Daoy (cell line): ENCODE data around the gene GOSR2. TPM values are rescaled to one million over a fixed set of nuclear protein-coding genes. Genes with fewer than 3 reads are reported as not detected.
A peak's percentile ranks its signal among the peaks of the same experiment; 100 is the strongest.
"Not testable (repeated sequence)": the region's sequence is repeated elsewhere in the genome, so short reads cannot be mapped to it uniquely, and the experiment has no call there.

ENCODE experiments used
- DNase-seq: peaks from one replicate; pipeline ENCODE4 v3.0.0-alpha.2; 2015; ENCODE audit warnings: low read depth
- total RNA-seq: library from RNA; depleted of rRNA; stranded (reverse); fragments of >200 nt; shearing (Covaris generic); gene quantifications from 2 replicates; pipeline ENCODE4 v1.2.3, GENCODE V29; 2014

The GOSR2 gene
- total RNA-seq, 1 experiment from 2014 or later: 67.7 TPM

DNA sequence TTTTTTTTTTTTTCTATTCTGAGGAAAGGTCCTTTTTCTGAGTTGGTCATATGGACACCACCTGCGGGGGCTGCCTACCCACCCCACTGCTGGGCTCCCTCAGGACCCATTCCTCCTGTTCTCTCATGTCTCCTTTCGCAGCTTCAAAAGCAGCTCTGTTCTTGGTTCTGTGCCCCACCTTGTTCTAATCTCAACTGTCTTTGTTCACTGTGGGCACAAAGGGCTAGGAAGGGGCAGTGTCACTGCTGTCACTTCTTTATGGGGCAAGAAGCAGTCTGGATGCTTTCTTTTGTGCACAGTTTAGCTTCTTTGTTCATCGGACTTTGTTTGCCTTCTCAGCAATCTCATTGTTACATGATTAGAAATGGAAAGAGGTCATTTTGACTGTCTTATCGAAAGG lies 7.1 kb downstream of the GOSR2 start:
- no peak for DNase-seq

DNA sequence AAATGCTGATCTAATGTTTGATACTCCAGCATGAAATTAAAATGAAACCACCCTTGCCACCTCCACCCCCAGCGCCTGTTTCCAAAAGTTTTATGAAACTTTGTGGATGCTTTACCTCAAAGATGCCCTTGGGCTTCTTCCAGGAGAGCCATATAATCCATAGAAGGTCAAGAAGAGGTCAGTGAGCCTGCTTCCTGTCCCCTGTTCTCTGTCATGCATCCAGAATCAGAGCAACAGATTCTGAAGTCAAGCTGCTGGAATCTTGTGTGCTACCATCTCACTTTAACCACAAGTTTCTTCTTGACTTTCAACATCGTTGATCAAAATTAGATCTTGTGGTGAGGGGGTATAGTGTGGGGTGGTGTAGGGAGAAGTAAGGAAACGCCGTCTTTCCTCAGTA lies 8.6 kb downstream of the GOSR2 start:
- DNase-seq: no peak

DNA sequence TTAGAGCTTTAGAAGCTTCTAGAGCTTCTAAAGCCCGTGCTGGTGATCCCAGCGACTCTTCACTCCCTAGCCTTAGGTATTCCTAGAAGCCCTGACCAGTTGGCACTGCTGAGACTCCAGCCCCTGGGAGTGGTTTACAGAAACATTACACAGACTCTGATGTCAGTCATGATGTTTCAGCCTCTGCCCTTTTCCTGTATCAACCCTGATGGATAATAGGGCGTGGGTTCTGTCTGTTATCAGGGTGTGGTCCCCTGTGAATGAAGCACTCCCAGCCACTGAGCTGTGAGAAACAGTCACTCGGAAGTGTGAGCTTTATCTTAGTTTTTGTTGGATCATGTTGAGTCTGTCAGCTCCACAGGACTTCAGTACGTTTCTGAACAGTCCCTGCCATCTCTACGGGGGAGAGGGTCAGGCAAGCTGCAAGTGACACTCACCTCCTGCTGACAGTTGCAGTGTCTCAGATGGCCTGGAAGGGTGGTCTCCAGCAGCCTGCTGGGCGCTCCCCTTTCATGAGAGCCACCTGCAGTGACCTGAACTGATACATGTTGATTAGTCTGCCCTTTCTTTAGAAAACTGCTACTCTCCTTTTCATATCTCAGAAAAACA lies 12.8 kb downstream of the GOSR2 start:
- DNase-seq: peak; percentile 31

DNA sequence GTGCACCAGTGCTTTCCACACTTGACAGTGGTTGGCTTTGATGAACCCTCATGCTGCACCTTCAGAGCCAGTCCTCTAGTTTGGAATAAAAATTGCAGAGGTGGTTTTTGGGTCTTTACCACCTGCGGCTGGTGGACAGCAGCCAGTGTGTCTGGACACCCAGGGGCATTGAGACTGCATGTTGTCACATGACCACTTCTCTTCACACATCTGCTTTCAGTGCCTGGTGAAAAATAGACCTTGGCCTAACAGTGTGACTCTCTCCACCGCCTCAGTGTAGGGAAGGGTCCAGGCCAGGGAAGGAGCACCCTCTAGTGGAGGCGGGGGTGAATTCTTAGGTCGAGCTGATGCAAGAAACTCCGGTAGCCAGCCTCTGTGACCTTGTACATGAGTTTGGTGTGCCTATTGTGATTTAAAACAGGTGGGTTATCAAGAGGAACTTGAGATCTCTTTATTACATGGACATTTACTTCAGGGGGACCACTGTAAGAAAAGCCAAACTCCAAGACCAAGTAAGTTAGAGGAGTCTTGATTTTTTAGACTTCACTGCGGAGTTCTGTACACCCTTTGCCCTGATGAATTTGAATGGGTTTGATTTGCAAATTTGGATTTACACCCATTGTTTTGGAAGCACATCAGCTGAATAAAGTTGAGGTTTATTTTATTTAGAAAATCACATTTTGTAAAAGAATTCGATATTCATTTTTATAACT lies 17.9 kb downstream of the GOSR2 start:
- DNase-seq: peak; percentile 78

DNA sequence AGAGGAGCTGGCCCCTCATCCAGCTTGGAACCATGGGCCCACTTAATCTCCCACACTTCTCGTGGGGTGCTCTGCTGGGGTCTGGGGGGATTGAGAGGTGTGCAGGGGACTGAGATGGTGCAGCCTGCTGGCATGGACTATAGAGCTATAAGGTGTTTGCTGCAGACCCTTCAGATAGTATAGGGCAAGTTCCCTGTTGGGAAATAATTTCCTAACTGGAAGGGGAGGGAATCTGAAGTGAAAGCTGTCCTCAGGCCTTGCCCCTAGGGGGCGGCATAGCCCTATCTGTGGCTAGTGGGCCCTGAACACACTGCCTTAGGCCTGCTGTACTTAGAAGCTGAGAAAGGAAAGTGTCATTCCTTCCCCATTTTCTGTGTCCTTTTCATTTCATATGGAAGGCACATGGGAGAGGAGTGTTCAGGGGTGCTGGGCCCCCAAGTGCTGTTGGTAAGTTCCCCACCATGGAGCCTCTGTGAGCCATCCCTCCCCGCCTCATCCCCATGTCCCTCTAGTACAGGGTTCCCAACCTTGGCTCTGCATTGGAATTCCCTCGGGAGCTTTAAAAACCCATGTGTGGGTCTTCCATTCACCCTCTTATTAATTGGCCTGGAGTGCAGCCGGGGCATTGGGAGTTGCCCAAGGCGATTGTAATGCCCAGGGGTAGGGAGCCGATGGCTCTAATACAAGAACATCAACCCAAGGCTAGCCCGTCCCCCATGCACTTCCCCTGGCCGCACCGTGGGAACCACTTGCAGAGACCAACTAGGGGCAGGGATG lies 19.7 kb downstream of the GOSR2 start:
- peak; percentile 81 for DNase-seq

DNA sequence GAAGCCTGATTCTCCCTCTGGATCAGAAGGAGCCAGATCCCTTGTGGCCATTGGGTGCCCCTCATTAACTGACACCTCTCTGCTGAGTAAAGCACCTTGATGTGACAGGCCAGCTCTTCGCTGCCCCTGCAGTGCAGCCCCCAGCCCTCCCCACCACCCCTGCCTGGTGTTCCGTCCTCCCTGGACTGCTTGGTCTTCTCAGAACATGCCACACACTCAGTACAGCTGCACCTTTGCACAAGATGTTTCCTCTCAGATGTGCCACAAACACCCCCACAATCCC lies 20.2 kb downstream of the GOSR2 start:
- DNase-seq: peak; percentile 20

DNA sequence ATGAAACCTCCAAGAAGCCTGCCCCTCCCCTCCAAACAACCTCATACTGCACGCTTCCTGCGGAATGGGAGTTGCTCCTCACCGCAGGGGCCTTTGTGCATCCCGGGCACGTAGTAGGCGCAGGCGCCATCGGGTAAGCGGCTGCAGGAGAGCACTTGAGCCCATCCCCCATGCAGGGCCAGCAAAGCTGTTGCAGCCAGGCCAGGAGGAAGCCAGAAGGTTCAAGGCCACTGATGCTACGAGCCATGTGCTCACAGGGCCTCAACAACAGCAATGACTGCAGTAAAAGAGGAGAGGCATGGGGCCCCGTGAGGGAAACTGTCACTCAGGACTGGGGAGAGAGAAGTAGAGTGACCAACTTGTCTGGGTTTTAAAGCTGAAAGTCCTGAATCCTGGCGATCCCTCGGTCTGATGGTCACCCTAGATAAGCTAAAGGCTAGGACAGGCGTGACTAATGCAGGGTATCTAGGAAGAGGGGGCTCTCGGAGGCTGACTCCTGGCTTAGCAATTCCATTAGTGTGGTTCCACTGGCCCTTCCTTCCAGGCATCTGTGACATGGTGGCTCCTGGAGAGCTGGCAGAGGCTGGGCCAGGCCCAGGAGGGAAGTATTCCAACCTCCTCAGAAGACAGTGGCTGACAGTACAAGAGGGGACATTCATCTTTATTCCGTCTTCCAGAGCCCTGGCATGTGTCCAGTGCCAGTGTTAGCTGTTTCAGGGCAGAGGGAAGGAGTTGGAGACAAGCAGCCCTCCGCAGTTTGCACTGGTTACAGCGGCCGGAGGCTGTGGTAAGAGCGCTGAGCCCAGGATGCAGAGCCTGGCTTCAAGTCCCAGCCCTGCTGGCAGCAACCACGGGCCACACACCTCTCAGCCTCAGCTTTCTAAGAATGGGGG lies 20.8 kb downstream of the GOSR2 start:
- DNase-seq: peak; percentile 62

DNA sequence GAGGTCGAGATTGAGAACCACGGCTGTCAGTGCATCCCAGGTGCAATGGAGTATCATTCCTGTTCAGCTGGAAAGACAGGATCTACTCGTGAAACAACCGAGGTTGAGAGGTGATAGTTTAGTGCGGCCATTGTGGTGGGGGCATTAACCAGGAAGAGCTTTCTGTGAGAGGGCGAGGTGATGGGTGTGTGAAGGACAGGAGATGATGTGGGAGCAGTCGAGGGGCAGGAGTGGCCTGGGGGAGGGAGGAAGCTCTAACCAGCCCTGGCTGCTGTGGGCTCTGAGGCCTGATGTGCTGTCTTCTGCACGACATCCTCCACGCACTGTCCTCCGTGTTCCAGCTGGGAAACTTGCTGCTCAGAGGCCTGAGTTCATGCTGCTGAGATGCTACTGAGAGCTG lies 22.0 kb downstream of the GOSR2 start:
- peak; percentile 13 for DNase-seq

DNA sequence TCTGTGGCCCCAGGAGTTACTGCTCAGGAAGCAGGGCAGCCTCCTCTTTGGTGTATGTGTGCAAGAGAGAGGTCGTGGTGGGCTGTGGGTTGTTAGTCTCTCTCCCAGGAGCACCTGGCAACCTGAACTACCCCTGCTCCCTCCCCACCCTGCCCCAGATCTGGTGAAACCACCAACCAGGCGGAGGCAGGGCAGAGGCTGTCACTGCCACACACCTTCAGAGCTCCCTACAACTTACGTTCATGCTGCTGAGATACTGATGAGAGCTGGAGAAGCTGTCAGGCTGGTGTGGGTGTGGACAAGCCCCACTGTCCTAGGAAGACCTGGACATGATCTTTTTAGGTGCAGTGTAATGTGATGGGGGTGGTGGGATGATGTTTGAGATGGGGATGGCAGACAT lies 24.3 kb downstream of the GOSR2 start:
- DNase-seq: no peak

DNA sequence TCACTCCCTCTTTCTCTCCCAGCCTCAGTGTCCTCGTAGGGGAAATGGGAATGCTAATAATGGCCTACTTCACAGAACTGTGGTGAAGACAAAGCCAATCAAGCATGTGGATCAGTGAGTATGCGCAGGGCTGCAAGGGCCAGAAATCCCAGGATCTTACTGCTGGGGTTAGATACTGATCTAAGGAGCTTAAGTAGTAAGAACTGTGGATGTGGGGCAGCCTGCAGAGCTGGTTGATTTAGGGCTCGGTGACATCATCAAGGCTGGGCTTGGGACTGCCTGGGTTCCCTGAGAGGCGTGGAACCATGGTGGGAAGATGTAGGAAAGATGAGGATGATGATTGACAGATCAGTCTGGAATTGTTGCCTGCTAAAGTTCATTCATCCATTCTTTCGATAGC lies 25.6 kb downstream of the GOSR2 start:
- DNase-seq: no peak

DNA sequence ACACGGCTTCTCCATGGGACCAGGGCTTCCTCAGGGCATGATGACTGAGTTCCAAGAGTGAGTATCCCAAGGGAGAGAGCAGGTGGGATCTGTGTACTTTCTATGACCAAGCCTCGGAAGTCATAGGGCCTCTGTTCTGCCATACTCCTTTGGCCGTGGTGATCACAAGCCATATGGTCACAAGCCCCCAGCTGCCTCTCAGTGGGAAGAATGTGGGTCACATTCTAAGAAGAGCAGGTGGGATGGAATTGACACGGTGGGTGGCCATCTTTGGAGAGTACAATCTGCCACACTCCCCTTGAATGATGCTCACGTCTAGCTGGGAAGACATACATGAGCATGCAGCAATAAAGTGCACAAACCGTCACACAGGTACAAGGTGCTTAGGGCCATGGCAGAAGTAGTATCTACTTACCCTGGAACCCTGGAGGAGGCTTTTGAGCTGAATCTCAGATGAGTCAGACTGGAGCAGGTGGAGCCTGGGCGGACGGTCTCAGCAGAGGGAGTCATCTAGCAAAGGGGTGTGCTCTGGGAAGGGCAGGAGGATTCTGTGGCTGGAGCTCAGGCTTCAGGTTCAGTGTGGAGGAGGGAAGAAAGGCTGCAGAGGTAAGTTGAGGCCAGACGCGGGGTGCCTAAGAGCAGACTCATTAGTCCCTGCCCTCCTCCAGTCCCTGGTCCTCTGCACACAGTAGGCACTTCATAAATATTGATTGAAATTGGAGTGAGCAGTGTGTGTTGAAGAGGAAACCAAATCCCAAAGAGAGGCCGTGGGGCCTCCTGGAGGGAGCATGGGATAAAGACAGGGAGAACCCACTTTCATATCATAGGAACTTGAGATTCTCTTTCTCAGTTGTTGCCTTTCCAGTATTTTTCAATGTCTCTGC lies 26.6 kb downstream of the GOSR2 start:
- peak; percentile 51 for DNase-seq

DNA sequence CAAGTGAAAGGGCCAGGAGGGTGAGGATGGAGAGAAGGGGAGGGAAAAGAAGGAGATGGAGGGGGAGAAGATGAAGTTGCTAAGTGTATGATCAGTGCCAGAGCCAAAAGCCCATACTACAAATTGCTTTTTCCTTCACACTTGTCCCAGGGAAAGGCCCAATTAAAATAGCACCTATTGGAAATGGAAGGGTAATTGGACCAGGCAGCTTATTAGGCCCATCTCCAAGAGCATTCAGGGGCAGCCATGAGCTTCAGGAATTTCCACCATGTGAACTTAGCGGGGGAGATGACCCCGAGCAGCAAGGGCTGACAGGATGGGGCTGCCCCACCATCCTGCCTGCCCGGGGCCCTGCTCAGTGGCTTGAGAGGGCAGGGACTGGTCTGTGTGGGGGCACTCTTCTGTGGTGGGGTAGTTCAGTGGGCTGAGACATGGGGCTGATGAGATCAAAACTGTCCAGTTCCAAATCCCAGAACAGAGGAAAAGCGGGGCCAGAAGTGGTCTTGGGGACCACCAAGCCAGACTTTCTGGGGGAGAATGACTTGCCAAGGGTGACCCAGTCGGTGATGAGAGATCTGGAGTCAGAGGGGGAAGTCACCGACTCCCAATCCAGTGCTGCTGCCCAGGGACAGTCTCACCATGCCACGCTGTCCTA lies 27.5 kb downstream of the GOSR2 start:
- no peak for DNase-seq

DNA sequence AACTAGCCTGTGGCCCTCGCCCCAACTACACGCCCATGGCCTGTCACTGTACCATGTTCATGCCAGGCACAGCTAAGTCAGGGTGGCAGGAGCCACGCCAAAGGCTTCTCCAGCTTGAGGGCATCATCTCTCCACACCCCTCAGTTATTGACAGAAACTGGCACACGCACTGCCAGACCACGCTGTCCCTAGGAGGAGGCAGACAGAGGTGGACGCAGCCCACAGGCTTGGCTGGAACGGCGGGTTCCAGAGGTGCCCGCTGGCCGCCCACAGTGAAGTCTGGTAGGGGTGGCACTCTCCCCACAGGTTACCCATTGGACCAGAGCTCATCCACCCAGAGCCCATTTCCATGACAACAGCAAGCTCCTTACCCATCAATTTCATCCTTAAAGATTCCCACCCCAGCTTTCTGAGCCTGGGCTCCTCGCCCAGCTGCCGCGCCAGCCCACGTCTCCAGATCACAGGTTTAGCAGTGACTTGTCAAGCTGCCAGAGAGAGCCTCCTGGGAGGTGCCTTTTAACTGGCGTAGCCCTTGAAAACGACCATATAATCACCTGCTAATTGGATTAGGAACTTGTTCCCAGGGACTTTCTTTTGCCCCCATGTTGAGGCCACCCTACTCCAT lies 28.1 kb downstream of the GOSR2 start:
- no peak for DNase-seq

DNA sequence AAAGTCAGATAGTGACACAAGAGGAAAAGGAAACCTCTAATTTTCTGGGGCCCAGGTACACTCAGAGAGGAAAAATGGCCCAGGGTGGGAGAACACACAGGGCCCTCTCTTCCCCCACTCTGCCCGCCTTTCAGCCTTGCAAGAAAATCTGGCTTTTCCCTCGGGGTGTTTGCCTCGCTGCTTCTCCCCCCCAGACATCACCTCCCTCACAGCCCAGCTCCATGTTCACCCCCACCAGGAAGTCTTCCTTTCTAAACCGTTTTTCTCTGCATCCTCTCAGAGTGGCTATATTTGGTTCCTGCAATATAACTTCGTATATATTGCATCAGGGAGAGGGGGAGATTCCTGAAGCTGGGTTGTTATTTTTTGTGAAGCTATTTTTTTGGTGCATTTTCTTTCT lies 28.7 kb downstream of the GOSR2 start:
- DNase-seq: no peak

DNA sequence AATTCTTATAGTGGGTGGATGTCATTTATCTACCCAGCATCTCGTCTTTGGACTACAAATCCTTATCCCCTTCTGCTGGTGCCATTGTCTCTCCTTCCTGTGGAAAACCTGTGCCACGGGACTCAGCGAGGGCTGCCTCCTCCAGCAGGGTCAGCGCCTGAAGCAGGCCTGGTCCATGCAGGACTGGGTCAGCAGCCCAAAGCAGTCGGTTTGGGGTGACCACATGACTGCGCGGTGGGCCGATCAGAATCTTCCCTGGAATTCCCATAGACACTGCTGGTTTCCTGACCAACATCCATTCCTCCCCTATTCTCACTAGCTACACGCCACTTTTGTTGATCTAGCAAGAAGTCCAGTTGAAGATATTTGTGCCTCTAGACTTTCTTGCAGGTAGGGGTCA lies 29.2 kb downstream of the GOSR2 start:
- DNase-seq: no peak

DNA sequence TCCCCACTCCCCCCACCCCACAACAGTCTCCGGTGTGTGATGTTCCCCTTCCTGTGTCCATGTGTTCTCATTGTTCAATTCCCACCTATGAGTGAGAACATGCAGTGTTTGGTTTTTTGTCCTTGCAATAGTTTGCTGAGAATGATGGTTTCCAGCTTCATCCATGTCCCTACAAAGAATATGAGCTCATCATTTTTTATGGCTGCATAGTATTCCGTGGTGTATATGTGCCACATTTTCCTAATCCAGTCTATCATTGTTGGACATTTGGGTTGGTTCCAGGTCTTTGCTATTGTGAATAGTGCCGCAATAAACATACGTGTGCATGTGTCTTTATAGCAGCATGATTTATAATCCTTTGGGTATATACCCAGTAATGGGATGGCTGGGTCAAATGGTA lies 30.2 kb downstream of the GOSR2 start:
- not testable (repeated sequence) for DNase-seq

DNA sequence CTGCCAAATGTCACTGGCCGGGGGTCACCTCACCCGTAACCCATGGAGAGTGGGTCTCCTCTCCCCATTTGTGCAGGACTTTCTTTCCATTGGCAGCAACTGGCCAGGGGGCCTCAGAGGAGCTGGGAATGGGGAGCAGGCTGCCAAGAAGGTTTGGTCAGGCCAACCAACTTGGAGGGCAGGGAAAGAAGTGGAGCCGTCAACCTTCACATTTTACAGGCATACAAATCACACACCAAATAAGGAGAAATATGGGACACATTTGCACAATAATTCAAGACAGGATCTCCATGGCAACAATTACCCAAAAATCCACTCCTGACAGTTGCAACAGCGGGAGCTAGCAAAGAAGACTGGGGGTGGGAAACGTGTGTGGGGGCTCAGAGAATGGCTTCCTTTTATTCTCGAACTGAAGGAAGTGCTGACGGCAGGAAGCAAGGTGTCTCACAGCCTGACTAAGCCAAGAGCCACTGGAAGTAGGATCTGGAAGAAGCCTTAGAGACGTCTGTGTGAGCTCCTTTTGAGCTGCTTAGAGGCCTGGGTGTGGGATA lies 35.2 kb downstream of the GOSR2 start:
- no peak for DNase-seq

DNA sequence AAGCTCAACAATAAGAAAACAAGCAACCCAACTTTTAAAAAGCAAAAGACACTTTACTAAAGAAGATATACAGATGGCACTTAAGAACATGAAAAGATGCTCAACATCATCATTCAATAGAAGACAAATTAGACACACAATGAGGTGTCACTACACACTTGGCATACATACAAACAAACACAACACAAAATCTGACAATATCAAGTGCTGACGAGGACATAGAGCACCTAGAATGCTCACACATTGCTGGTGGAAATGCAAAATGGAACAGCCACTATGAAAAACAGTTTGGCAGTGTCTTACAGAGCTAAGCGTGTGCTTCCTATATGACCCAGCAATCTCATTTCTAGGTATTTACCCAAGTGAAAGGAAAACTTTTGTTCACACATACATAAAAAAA lies 37.2 kb downstream of the GOSR2 start:
- DNase-seq: no peak

DNA sequence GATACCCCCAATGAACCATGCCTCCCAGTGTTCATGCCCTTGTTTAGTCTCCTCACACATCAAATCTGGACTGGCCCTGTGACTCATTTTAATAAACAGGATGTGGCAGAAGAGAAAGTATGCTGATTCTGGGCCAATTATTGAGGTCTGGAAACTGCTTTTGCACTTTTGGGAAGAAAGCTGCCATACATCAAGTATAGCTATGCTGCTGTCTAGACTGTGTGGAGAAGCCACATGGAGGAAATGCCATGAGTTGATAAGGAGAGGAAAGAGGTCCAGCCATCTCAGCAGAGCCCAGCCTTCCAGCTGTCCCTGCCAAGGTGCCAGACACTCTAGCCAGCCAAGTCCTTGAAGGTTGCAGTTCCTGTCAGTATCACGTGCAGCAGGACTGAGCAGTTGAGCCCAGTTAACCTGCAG lies 39.4 kb downstream of the GOSR2 start:
- DNase-seq: peak; percentile 63

DNA sequence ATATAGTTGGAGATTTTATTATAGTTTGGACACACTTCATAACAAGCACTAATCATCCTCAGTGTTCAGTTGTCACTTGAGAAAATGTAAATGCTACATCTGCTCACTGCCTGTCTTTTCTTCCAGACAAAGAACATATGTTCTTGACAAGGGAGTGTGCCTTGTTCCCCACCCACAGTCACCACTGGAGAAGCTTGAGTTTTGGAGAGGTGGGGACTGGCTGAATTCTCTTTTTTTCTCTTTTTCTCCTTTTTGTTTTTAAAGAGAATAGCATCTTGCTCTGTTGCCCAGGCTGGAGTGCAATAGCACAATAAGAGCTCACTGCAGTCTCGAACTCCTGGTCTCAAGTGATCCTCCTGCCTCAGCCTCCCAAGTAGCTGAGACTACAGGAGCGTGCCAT lies 40.6 kb downstream of the GOSR2 start:
- DNase-seq: no peak
